CD4-positive, alpha-beta T cell treated with Interleukin-6 at 100 ng/mL for 8 hours (primary cell): ENCODE results near the gene PDE4D.
"Not testable (repeated sequence)": the region's sequence is repeated elsewhere in the genome, so short reads cannot be mapped to it uniquely, and the experiment has no call there.

Source experiments
- DNase-seq: peaks from one replicate; pipeline ENCODE4 v3.0.0-alpha.2; 2020; ENCODE audit warnings: mixed read lengths, low spot score

Gene PDE4D

GRCh38 chr5:59607138-59607765 lies 286.3 kb downstream of the PDE4D start:
- no peak for DNase-seq

- DNase-seq, result no peak
Measured at GRCh38 chr5:59605915-59606314, 287.6 kb downstream of the PDE4D start.

- no peak for DNase-seq
Measured at GRCh38 chr5:59604111-59604510, 289.4 kb downstream of the PDE4D start.

GRCh38 chr5:59600998-59601397 lies 292.5 kb downstream of the PDE4D start:
- DNase-seq, result no peak

GRCh38 chr5:59600153-59600552 lies 293.4 kb downstream of the PDE4D start:
- DNase-seq, result no peak

- no peak for DNase-seq
Measured at GRCh38 chr5:59599729-59600128, 293.8 kb downstream of the PDE4D start.

- DNase-seq, result no peak
Measured at GRCh38 chr5:59598547-59598874, 295.0 kb downstream of the PDE4D start.

GRCh38 chr5:59597690-59598546 lies 295.6 kb downstream of the PDE4D start:
- no peak for DNase-seq

GRCh38 chr5:59596586-59597350 lies 296.8 kb downstream of the PDE4D start:
- DNase-seq, result no peak

GRCh38 chr5:59594118-59594517 lies 299.4 kb downstream of the PDE4D start:
- not testable (repeated sequence) for DNase-seq

GRCh38 chr5:59593439-59594007 lies 300.0 kb downstream of the PDE4D start:
- DNase-seq, result no peak

GRCh38 chr5:59592101-59592500 lies 301.4 kb downstream of the PDE4D start:
- no peak for DNase-seq

GRCh38 chr5:59591162-59591561 lies 302.4 kb downstream of the PDE4D start:
- no peak for DNase-seq

GRCh38 chr5:59588922-59589321 lies 304.6 kb downstream of the PDE4D start:
- DNase-seq, result no peak

GRCh38 chr5:59587489-59588337 lies 305.8 kb downstream of the PDE4D start:
- no peak for DNase-seq

GRCh38 chr5:59586841-59587240 lies 306.7 kb downstream of the PDE4D start:
- DNase-seq, result no peak

- DNase-seq, result no peak
Measured at GRCh38 chr5:59584858-59585846, 308.4 kb downstream of the PDE4D start.

- no peak for DNase-seq
Measured at GRCh38 chr5:59583810-59584562, 309.5 kb downstream of the PDE4D start.

- DNase-seq, result no peak
Measured at GRCh38 chr5:59583151-59583809, 310.2 kb downstream of the PDE4D start.
